Measurements from ENCODE around the gene ADH5.
A peak's percentile ranks its signal among the peaks of the same experiment; 100 is the strongest.

Gene ADH5

GRCh38 chr4:99088481-99089365 is at the start of gene ADH5:
TSS of gene ADH5 (minus strand) at chr4:99088788. CDS start at chr4:99088700, 88 bp downstream.
- peak within 1 kb of the TSS; percentile 96 to 97 for H3K27ac ChIP-seq (ENCODE audit: low read depth in 2 of 2, low read length in 2 of 2)
- no peaks in the 10 kb centered on the region for H3K9me3 ChIP-seq (ENCODE audit: control insufficient read depth in 2 of 2, low read length in 2 of 2)
- peak within 1 kb of the TSS; percentile 84 to 96 for H3K9ac ChIP-seq (ENCODE audit: low read depth in 1 of 2, low read length in 2 of 2)
- H3K27me3 ChIP-seq (ENCODE audit: control insufficient read depth in 2 of 2, insufficient read depth in 2 of 2, low read length in 2 of 2): no peaks in the 10 kb centered on the region
- H3K36me3 ChIP-seq (ENCODE audit: control insufficient read depth in 2 of 2, insufficient read depth in 2 of 2, low read length in 2 of 2): peaks cover 13 to 16% of the 10 kb centered on the region in 2 donors
- H3K4me3 ChIP-seq (ENCODE audit: low read length in 2 of 2): peak within 1 kb of the TSS; percentile 82 to 91
- H3K4me1 ChIP-seq (ENCODE audit: control insufficient read depth in 2 of 2, insufficient read depth in 2 of 2, low read length in 2 of 2): peaks cover 10 to 13% of the 10 kb centered on the region in 2 donors

- H3K9me3 ChIP-seq (ENCODE audit: control insufficient read depth in 2 of 2, low read length in 2 of 2): no peaks in the 10 kb centered on the region
- no peaks in the 10 kb centered on the region for H3K27me3 ChIP-seq (ENCODE audit: control insufficient read depth in 2 of 2, insufficient read depth in 2 of 2, low read length in 2 of 2)
- no peaks in the 10 kb centered on the region for H3K36me3 ChIP-seq (ENCODE audit: control insufficient read depth in 2 of 2, insufficient read depth in 2 of 2, low read length in 2 of 2)
- no peak overlapping the region for H3K27ac ChIP-seq (ENCODE audit: low read depth in 2 of 2, low read length in 2 of 2)
- H3K4me3 ChIP-seq (ENCODE audit: low read length in 2 of 2): no peak overlapping the region
- H3K4me1 ChIP-seq (ENCODE audit: control insufficient read depth in 2 of 2, insufficient read depth in 2 of 2, low read length in 2 of 2): no peaks in the 10 kb centered on the region
- no peak overlapping the region for H3K9ac ChIP-seq (ENCODE audit: low read depth in 1 of 2, low read length in 2 of 2)
These were observed 47.7 kb upstream of the ADH5 start for GRCh38 chr4:99136329-99136728.

GRCh38 chr4:99135541-99136162 is 47.1 kb upstream of the ADH5 start:
- no peaks in the 10 kb centered on the region for H3K36me3 ChIP-seq (ENCODE audit: control insufficient read depth in 2 of 2, insufficient read depth in 2 of 2, low read length in 2 of 2)
- H3K9me3 ChIP-seq (ENCODE audit: control insufficient read depth in 2 of 2, low read length in 2 of 2): no peaks in the 10 kb centered on the region
- no peaks in the 10 kb centered on the region for H3K27me3 ChIP-seq (ENCODE audit: control insufficient read depth in 2 of 2, insufficient read depth in 2 of 2, low read length in 2 of 2)
- no peak overlapping the region for H3K27ac ChIP-seq (ENCODE audit: low read depth in 2 of 2, low read length in 2 of 2)
- H3K9ac ChIP-seq (ENCODE audit: low read depth in 1 of 2, low read length in 2 of 2): no peak overlapping the region
- H3K4me1 ChIP-seq (ENCODE audit: control insufficient read depth in 2 of 2, insufficient read depth in 2 of 2, low read length in 2 of 2): no peaks in the 10 kb centered on the region
- H3K4me3 ChIP-seq (ENCODE audit: low read length in 2 of 2): no peak overlapping the region

GRCh38 chr4:99134586-99134985 is 46.0 kb upstream of the ADH5 start:
- no peak overlapping the region for H3K27ac ChIP-seq (ENCODE audit: low read depth in 2 of 2, low read length in 2 of 2)

GRCh38 chr4:99131378-99131777 is 42.8 kb upstream of the ADH5 start:
- Histone ChIP-seq H3K27ac (ENCODE audit: low read depth in 2 of 2, low read length in 2 of 2) (no peak overlapping the region), H3K9ac (ENCODE audit: low read depth in 1 of 2, low read length in 2 of 2) (no peak overlapping the region), H3K4me1 (ENCODE audit: control insufficient read depth in 2 of 2, insufficient read depth in 2 of 2, low read length in 2 of 2) (no peaks in the 10 kb centered on the region), H3K36me3 (ENCODE audit: control insufficient read depth in 2 of 2, insufficient read depth in 2 of 2, low read length in 2 of 2) (no peaks in the 10 kb centered on the region), H3K4me3 (ENCODE audit: low read length in 2 of 2) (no peak overlapping the region), H3K9me3 (ENCODE audit: control insufficient read depth in 2 of 2, low read length in 2 of 2) (no peaks in the 10 kb centered on the region), H3K27me3 (ENCODE audit: control insufficient read depth in 2 of 2, insufficient read depth in 2 of 2, low read length in 2 of 2) (no peaks in the 10 kb centered on the region)

More at GRCh38 chr4:99134586-99134985, 46.0 kb upstream of the ADH5 start:
- Histone ChIP-seq H3K36me3 (ENCODE audit: control insufficient read depth in 2 of 2, insufficient read depth in 2 of 2, low read length in 2 of 2) (no peaks in the 10 kb centered on the region), H3K9me3 (ENCODE audit: control insufficient read depth in 2 of 2, low read length in 2 of 2) (no peaks in the 10 kb centered on the region), H3K4me3 (ENCODE audit: low read length in 2 of 2) (no peak overlapping the region), H3K27me3 (ENCODE audit: control insufficient read depth in 2 of 2, insufficient read depth in 2 of 2, low read length in 2 of 2) (no peaks in the 10 kb centered on the region), H3K4me1 (ENCODE audit: control insufficient read depth in 2 of 2, insufficient read depth in 2 of 2, low read length in 2 of 2) (no peaks in the 10 kb centered on the region), H3K9ac (ENCODE audit: low read depth in 1 of 2, low read length in 2 of 2) (no peak overlapping the region)

GRCh38 chr4:99126376-99126775 is 37.8 kb upstream of the ADH5 start:
- no peaks in the 10 kb centered on the region for H3K27me3 ChIP-seq (ENCODE audit: control insufficient read depth in 2 of 2, insufficient read depth in 2 of 2, low read length in 2 of 2)
- no peak overlapping the region for H3K4me3 ChIP-seq (ENCODE audit: low read length in 2 of 2)
- H3K36me3 ChIP-seq (ENCODE audit: control insufficient read depth in 2 of 2, insufficient read depth in 2 of 2, low read length in 2 of 2): no peaks in the 10 kb centered on the region
- no peaks in the 10 kb centered on the region for H3K4me1 ChIP-seq (ENCODE audit: control insufficient read depth in 2 of 2, insufficient read depth in 2 of 2, low read length in 2 of 2)
- H3K27ac ChIP-seq (ENCODE audit: low read depth in 2 of 2, low read length in 2 of 2): no peak overlapping the region
- H3K9me3 ChIP-seq (ENCODE audit: control insufficient read depth in 2 of 2, low read length in 2 of 2): no peaks in the 10 kb centered on the region
- no peak overlapping the region for H3K9ac ChIP-seq (ENCODE audit: low read depth in 1 of 2, low read length in 2 of 2)

GRCh38 chr4:99121008-99121407 is 32.4 kb upstream of the ADH5 start:
- Histone ChIP-seq H3K9me3 (ENCODE audit: control insufficient read depth in 2 of 2, low read length in 2 of 2) (no peaks in the 10 kb centered on the region), H3K9ac (ENCODE audit: low read depth in 1 of 2, low read length in 2 of 2) (no peak overlapping the region), H3K27me3 (ENCODE audit: control insufficient read depth in 2 of 2, insufficient read depth in 2 of 2, low read length in 2 of 2) (no peaks in the 10 kb centered on the region), H3K4me3 (ENCODE audit: low read length in 2 of 2) (no peak overlapping the region), H3K27ac (ENCODE audit: low read depth in 2 of 2, low read length in 2 of 2) (no peak overlapping the region), H3K4me1 (ENCODE audit: control insufficient read depth in 2 of 2, insufficient read depth in 2 of 2, low read length in 2 of 2) (no peaks in the 10 kb centered on the region), H3K36me3 (ENCODE audit: control insufficient read depth in 2 of 2, insufficient read depth in 2 of 2, low read length in 2 of 2) (no peaks in the 10 kb centered on the region)

GRCh38 chr4:99120501-99120900 is 31.9 kb upstream of the ADH5 start:
- Histone ChIP-seq H3K9ac (ENCODE audit: low read depth in 1 of 2, low read length in 2 of 2) (no peak overlapping the region), H3K4me1 (ENCODE audit: control insufficient read depth in 2 of 2, insufficient read depth in 2 of 2, low read length in 2 of 2) (no peaks in the 10 kb centered on the region), H3K4me3 (ENCODE audit: low read length in 2 of 2) (no peak overlapping the region), H3K27ac (ENCODE audit: low read depth in 2 of 2, low read length in 2 of 2) (no peak overlapping the region), H3K9me3 (ENCODE audit: control insufficient read depth in 2 of 2, low read length in 2 of 2) (no peaks in the 10 kb centered on the region), H3K36me3 (ENCODE audit: control insufficient read depth in 2 of 2, insufficient read depth in 2 of 2, low read length in 2 of 2) (no peaks in the 10 kb centered on the region), H3K27me3 (ENCODE audit: control insufficient read depth in 2 of 2, insufficient read depth in 2 of 2, low read length in 2 of 2) (no peaks in the 10 kb centered on the region)

- Histone ChIP-seq H3K4me1 (ENCODE audit: control insufficient read depth in 2 of 2, insufficient read depth in 2 of 2, low read length in 2 of 2) (no peaks in the 10 kb centered on the region), H3K36me3 (ENCODE audit: control insufficient read depth in 2 of 2, insufficient read depth in 2 of 2, low read length in 2 of 2) (no peaks in the 10 kb centered on the region), H3K4me3 (ENCODE audit: low read length in 2 of 2) (no peak overlapping the region), H3K9me3 (ENCODE audit: control insufficient read depth in 2 of 2, low read length in 2 of 2) (no peaks in the 10 kb centered on the region), H3K27me3 (ENCODE audit: control insufficient read depth in 2 of 2, insufficient read depth in 2 of 2, low read length in 2 of 2) (no peaks in the 10 kb centered on the region), H3K9ac (ENCODE audit: low read depth in 1 of 2, low read length in 2 of 2) (no peak overlapping the region), H3K27ac (ENCODE audit: low read depth in 2 of 2, low read length in 2 of 2) (no peak overlapping the region)
These were observed 29.5 kb upstream of the ADH5 start for GRCh38 chr4:99117876-99118693.

Measured in mucosa of rectum (tissue), 2 donors.